ENCODE data around the gene APBA2.
"Not testable (repeated sequence)": the region's sequence is repeated elsewhere in the genome, so short reads cannot be mapped to it uniquely, and the experiment has no call there.

APBA2 gene

GRCh38 chr15:29141308-29142128, 255.7 kb downstream of the APBA2 start:
- DNase-seq: no peak

GRCh38 chr15:29142129-29142747, 256.5 kb downstream of the APBA2 start:
- DNase-seq: no peak

- DNase-seq: no peak
Measured at GRCh38 chr15:29143293-29143692, 257.5 kb downstream of the APBA2 start.

- DNase-seq: no peak
Measured at GRCh38 chr15:29143909-29144635, 258.3 kb downstream of the APBA2 start.

GRCh38 chr15:29149738-29150075, 263.9 kb downstream of the APBA2 start:
- no peak for DNase-seq

- no peak for DNase-seq
Measured at GRCh38 chr15:29150515-29151483, 265.0 kb downstream of the APBA2 start.

- DNase-seq: no peak
Measured at GRCh38 chr15:29151484-29151857, 265.7 kb downstream of the APBA2 start.

- no peak for DNase-seq
Measured at GRCh38 chr15:29156521-29156920, 270.7 kb downstream of the APBA2 start.

GRCh38 chr15:29159771-29160455, 274.1 kb downstream of the APBA2 start:
- DNase-seq: no peak

GRCh38 chr15:29162411-29162810, 276.6 kb downstream of the APBA2 start:
- no peak for DNase-seq

- not testable (repeated sequence) for DNase-seq
Measured at GRCh38 chr15:29167122-29167521, 281.3 kb downstream of the APBA2 start.

Data from stimulated activated CD4-positive, alpha-beta T cell treated with anti-CD3 and anti-CD28 coated beads, Interleukin-12 subunit alpha, Interleukin-12 subunit beta, amount 100 ng/mL, for 4 hours (primary cell).